PC-3 (cell line): ENCODE results near the gene CRY2. TPM values are rescaled to one million over a fixed set of nuclear protein-coding genes. Genes with fewer than 3 reads are reported as not detected.

Experiments
- ATAC-seq: fragments of 200-7000 bp; cut with Tn5 transposase; 2 replicates; pipeline ENCODE4 v1.9.1; 2020; ENCODE audit warnings: mild to moderate bottlenecking, moderate library complexity
- BruUV-seq: library from RNA; stranded (reverse); fragments of 400-500 nt; replicated peaks from 2 replicates; lab custom pipeline; 2021; lab: Mats Ljungman, UMichigan
- CTCF ChIA-PET: fragments of 300-600 bp; sonication (Branson Sonifier 250); formaldehyde crosslinking; loops from one replicate; lab custom pipeline; 2022; ENCODE audit warnings: antibody characterized with exemption; lab: Charles Lee
- POLR2A ChIA-PET: fragments of 300-600 bp; sonication (Branson Sonifier 250); formaldehyde crosslinking; loops from one replicate; lab custom pipeline; 2022; ENCODE audit warnings: antibody characterized with exemption; ENCODE audit not compliant: unreplicated experiment; lab: Charles Lee
- DNase-seq: peaks from one replicate; pipeline ENCODE4 v3.0.0-alpha.2; 2015
- H2AFZ ChIP-seq: fragments of 300-600 bp; sonication (generic); 2 replicates; pipeline ENCODE4 v1.6.0; 2016; ENCODE audit warnings: antibody characterized with exemption, low read length
- H3F3A ChIP-seq: fragments of 300-600 bp; sonication (generic); one replicate; pipeline ENCODE4 v1.6.0; 2017; ENCODE audit warnings: antibody characterized with exemption, low read length, control low read depth, mild to moderate bottlenecking; ENCODE audit not compliant: unreplicated experiment
- H3K27ac ChIP-seq: fragments of 300-600 bp; sonication (generic); 2 replicates; pipeline ENCODE4 v1.5.1; 2016; ENCODE audit warnings: mild to moderate bottlenecking, low read length
- H3K27me3 ChIP-seq: fragments of 300-600 bp; sonication (generic); 2 replicates; pipeline ENCODE4 v1.6.1; 2016; ENCODE audit warnings: low read length, mixed read lengths
- H3K36me3 ChIP-seq: fragments of 300-600 bp; sonication (generic); 2 replicates; pipeline ENCODE4 v1.6.1; 2016; ENCODE audit warnings: low read depth, mixed run types, low read length, mixed read lengths
- H3K4me1 ChIP-seq: fragments of 300-600 bp; sonication (generic); 2 replicates; pipeline ENCODE4 v1.5.1; 2016; ENCODE audit warnings: low read length; ENCODE audit not compliant: insufficient read depth
- H3K4me2 ChIP-seq: fragments of 300-600 bp; sonication (generic); 2 replicates; pipeline ENCODE4 v1.6.0; 2016; ENCODE audit warnings: low read length
- H3K4me3 ChIP-seq: fragments of 300-600 bp; sonication (generic); 2 replicates; pipeline ENCODE4 v1.5.1; 2016; ENCODE audit warnings: mild to moderate bottlenecking, low read length, mixed read lengths
- H3K79me2 ChIP-seq: fragments of 300-600 bp; sonication (generic); 2 replicates; pipeline ENCODE4 v1.6.1; 2017; ENCODE audit warnings: low read length, mixed read lengths
- H3K9ac ChIP-seq: fragments of 300-600 bp; sonication (generic); 2 replicates; pipeline ENCODE4 v1.6.0; 2016; ENCODE audit warnings: mild to moderate bottlenecking, low read length
- H3K9me2 ChIP-seq: fragments of 300-600 bp; sonication (generic); replicated peaks from 2 replicates; pipeline ENCODE4 v1.6.1; 2016; ENCODE audit warnings: mixed run types, low read length, mixed read lengths
- H3K9me3 ChIP-seq: fragments of 300-600 bp; sonication (generic); 2 replicates; pipeline ENCODE4 v1.6.1; 2016; ENCODE audit warnings: low read length, mixed read lengths
- H4K20me1 ChIP-seq: fragments of 300-600 bp; sonication (generic); 2 replicates; pipeline ENCODE4 v1.6.1; 2016; ENCODE audit warnings: low read length, mixed read lengths
- CTCF ChIP-seq: fragments of 300-600 bp; sonication (generic); conservative IDR thresholded peaks from 2 replicates; pipeline ENCODE4 v1.5.1; 2017; ENCODE audit warnings: antibody characterized with exemption, low read depth, mild to moderate bottlenecking, low read length
- EZH2 ChIP-seq: fragments of 300-600 bp; sonication (generic); IDR thresholded peaks from one replicate; pipeline ENCODE4 v1.6.1; 2017; ENCODE audit warnings: antibody characterized with exemption, mild to moderate bottlenecking, low read length; ENCODE audit not compliant: unreplicated experiment
- EZH2phosphoT487 ChIP-seq: fragments of 300-600 bp; sonication (generic); IDR thresholded peaks from 2 replicates; pipeline ENCODE4 v1.6.1; 2018; ENCODE audit warnings: mild to moderate bottlenecking, antibody characterized with exemption, low read length, borderline replicate concordance
- intact Hi-C: fragments of 100-400 bp; cut with micrococcal nuclease; formaldehyde crosslinking; loops from 2 replicates; pipeline ENCODE4 v1.9.0; 2023
- total RNA-seq: library from RNA; depleted of rRNA; stranded (reverse); fragments of >200 nt; gene quantifications from 2 replicates; pipeline ENCODE4 v1.2.3, GENCODE V29; 2014

The CRY2 gene
- total RNA-seq, 1 experiment from 2014 or later = 9.5 TPM

- Histone ChIP-seq H3K27me3 (no peaks in the 10 kb centered on the region), H3K36me3 (peaks cover 2% of the 10 kb centered on the region; the same call in 1 of the 2 replicates), H3K9me2 (no peaks in the 10 kb centered on the region), H3K4me2 (no peak overlapping the region), H4K20me1 (no peaks in the 10 kb centered on the region), H3F3A (no peaks in the 10 kb centered on the region), H3K27ac (no peak overlapping the region), H3K9ac (no peak overlapping the region), H3K79me2 (no peaks in the 10 kb centered on the region), H3K4me1 (no peaks in the 10 kb centered on the region), H2AFZ (no peak overlapping the region), H3K4me3 (no peak overlapping the region), H3K9me3 (no peaks in the 10 kb centered on the region)
- intact Hi-C loops = no loop called here
- CTCF ChIA-PET = no interaction called here
- no peak for TF ChIP-seq EZH2phosphoT487
- no peak for TF ChIP-seq EZH2
- TF ChIP-seq CTCF = no peak
- BruUV-seq = no TSS peak
- no peak for DNase-seq
- no peak for ATAC-seq
- POLR2A ChIA-PET = no interaction called here
Observed at GRCh38 chr11:45886816-45887520, 39.7 kb downstream of the CRY2 start.

- ATAC-seq (no peak), DNase-seq (no peak)
- Histone ChIP-seq H4K20me1 (no peaks in the 10 kb centered on the region), H2AFZ (no peak overlapping the region), H3K9ac (no peak overlapping the region), H3K4me1 (no peaks in the 10 kb centered on the region), H3K9me3 (no peaks in the 10 kb centered on the region), H3F3A (no peaks in the 10 kb centered on the region), H3K9me2 (no peaks in the 10 kb centered on the region), H3K4me2 (no peak overlapping the region), H3K4me3 (no peak overlapping the region), H3K36me3 (no peaks in the 10 kb centered on the region), H3K79me2 (no peaks in the 10 kb centered on the region), H3K27ac (no peak overlapping the region), H3K27me3 (no peaks in the 10 kb centered on the region)
- ChIA-PET CTCF (no interaction called here), POLR2A (no interaction called here)
- TF ChIP-seq EZH2 = no peak
- TF ChIP-seq EZH2phosphoT487 = no peak
- TF ChIP-seq CTCF = no peak
- no TSS peak for BruUV-seq
- intact Hi-C loops = no loop called here
Observed at GRCh38 chr11:45887587-45887986, 40.3 kb downstream of the CRY2 start.

- Histone ChIP-seq H3K4me2 (no peak overlapping the region), H3K79me2 (no peaks in the 10 kb centered on the region), H3K9me2 (no peaks in the 10 kb centered on the region), H3K27ac (no peak overlapping the region), H3K4me3 (no peak overlapping the region), H3K36me3 (no peaks in the 10 kb centered on the region), H3K4me1 (no peaks in the 10 kb centered on the region), H3F3A (no peaks in the 10 kb centered on the region), H3K9ac (no peak overlapping the region), H3K9me3 (no peaks in the 10 kb centered on the region), H4K20me1 (no peaks in the 10 kb centered on the region), H3K27me3 (no peaks in the 10 kb centered on the region), H2AFZ (no peak overlapping the region)
- no TSS peak for BruUV-seq
- DNase-seq = no peak
- intact Hi-C loops = no loop called here
- no peak for ATAC-seq
- TF ChIP-seq EZH2 (no peak), CTCF (no peak), EZH2phosphoT487 (no peak)
- POLR2A ChIA-PET = no interaction called here
- CTCF ChIA-PET = no interaction called here
Observed at GRCh38 chr11:45889555-45889954, 42.3 kb downstream of the CRY2 start.
